GM19395 (cell line): Measurements from ENCODE around the gene XAB2.
"Not testable (repeated sequence)": the region's sequence is repeated elsewhere in the genome, so short reads cannot be mapped to it uniquely, and the experiment has no call there.

Experiments
- ATAC-seq: cut with Tn5 transposase; IDR thresholded peaks from one replicate; pipeline ENCODE4 v1.9.1; 2021; ENCODE audit warnings: mild to moderate bottlenecking, moderate library complexity; ENCODE audit not compliant: unreplicated experiment

Gene XAB2

DNA sequence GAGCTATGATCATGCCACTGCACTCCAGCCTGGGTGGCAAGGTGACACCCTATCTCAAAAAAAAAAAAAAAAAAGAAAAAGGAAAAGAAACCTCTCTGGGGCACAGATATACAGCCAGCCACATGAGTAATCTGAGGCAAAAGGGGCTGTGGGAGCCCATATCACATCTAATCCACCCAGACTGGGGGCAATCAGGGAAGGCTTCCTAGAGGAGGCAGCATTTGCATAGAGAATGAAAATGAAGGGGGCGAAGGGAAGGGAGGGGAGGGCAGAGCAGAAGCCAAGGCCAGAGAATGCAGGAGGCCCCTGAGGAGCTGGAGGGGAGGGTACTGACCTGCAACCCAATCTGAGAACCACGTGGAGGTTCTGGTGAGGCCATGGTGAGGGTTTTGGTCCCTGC is 20.8 kb upstream of the XAB2 start:
- ATAC-seq: no peak

DNA sequence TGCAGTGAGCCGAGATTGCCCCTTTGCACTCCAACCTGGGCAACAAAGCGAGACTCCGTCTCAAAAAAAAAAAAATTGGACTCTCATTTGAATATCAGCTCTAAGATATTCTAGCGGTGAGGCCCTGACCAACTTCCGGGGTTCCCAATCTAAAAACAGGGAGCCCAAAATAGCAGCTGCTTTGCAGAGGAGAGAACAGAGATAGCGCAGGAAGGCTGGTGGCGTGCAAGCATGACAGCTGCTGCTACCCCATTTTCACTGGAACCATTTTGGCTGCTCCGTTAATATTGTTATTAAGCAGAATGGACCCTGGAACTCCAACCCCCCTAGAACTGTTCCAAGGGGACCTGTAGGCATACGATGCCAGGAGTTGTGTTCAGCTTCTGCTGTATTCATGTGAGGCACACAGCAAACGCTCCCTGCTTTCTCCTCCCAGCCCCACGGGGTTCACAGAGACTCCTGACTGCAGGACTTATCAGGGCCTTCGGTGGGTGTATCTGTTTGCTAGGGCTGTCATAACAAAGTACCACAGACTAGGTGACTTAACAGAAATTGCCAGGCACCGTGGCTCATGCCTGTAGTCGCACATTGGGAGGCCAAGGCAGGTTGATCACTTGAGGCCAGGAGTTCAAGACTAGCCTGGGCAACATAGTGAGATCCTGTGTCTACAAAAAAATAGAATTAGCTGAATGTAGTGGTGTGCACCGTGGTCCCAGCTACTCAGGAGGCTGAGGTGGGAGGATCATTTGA is 19.1 kb upstream of the XAB2 start:
- no peak for ATAC-seq

DNA sequence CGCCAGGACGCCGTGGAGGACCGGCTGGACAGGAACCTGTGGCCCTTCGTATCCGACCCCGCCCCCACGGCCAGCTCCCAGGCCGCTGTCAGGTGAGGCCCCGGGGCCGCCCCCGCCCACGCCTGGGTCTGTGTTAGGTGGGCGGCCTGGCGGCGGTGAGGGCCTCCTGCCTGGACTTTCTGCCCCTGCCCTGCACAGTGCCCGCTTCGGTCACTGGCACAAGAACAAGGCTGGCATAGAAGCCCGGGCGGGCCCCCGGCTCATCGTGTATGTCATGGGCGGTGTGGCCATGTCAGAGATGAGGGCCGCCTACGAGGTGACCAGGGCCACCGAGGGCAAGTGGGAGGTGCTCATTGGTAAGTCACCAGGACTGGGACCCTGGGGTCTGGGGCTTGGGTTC is 17.8 kb upstream of the XAB2 start:
- no peak for ATAC-seq

DNA sequence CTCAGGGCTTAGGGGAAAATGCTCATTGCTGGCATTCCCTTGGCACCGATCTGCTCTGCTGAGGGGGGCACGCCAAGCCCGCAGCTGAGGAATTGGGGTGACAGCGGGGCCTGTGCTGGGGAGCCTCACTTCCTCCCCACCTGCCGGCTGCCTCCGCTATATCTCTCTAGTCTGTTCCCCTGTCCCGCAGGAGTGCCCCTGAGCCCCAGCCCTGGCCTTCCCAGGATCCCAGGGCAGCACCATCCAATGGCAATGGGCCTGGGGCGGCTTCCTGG is 17.0 kb upstream of the XAB2 start:
- ATAC-seq: no peak

- ATAC-seq: no peak
These were observed 16.5 kb upstream of the XAB2 start for GRCh38 chr19:7645656-7646425.

GRCh38 chr19:7645163-7645562 is 15.8 kb upstream of the XAB2 start:
- no peak for ATAC-seq

GRCh38 chr19:7644550-7644877 is 15.2 kb upstream of the XAB2 start:
- ATAC-seq: no peak

GRCh38 chr19:7643629-7644549 is 14.5 kb upstream of the XAB2 start:
- ATAC-seq: not testable (repeated sequence)

DNA sequence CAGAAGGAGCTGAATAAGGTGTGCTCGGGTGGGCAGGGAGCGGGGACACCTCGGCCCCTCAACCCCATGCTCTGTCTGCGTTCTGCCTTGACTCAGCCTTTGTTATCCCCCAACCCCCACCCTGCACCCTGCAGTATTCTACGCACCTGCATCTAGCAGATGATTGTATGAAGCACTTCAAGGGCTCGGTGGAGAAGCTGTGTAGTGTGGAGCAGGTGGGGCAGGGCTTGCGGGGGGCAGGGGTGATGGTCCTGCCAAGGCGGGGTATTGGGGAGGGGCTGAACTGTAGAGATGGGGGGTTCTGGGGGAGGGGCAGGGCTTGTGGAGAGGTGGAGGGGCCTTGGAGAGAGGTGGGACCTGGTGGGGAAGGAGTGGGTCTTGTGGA is 13.7 kb upstream of the XAB2 start:
- no peak for ATAC-seq

DNA sequence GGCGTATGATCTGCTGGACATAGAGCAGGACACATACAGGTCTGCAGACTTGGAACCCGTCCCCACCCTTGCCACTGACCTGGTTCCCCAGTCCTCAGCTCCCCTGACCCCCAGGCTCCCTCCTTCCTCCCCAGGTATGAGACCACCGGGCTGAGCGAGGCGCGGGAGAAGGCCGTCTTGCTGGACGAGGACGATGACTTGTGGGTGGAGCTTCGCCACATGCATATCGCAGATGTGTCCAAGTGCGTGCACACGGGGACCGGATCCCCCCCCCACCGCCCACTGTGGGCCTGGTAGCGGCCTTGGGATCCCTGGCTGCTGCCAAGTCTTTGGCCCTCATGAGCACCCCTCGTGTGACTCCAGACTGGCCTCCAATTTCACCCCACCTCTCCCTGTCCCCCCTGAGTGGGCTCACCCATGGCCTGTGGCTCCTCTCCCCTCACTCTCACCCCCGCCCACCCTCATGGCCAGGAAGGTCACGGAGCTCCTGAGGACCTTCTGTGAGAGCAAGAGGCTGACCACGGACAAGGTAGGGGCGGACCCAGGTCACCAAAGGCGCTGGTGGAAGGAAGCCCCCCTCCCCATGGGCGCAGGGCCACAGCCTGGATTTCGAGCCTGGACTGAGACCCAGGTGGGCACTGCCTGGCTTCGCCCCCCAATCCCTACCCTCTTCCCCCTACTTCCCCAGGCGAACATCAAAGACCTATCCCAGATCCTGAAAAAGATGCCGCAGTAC is 13.1 kb upstream of the XAB2 start:
- no peak for ATAC-seq

- no peak for ATAC-seq
These were observed 12.2 kb upstream of the XAB2 start for GRCh38 chr19:7641290-7642276.

GRCh38 chr19:7640803-7641202 is 11.5 kb upstream of the XAB2 start:
- no peak for ATAC-seq

- ATAC-seq: no peak
These were observed 10.6 kb upstream of the XAB2 start for GRCh38 chr19:7639863-7640348.

GRCh38 chr19:7638802-7639465 is 9.6 kb upstream of the XAB2 start:
- ATAC-seq: no peak

- ATAC-seq: no peak
These were observed 8.3 kb upstream of the XAB2 start for GRCh38 chr19:7637374-7638256.

DNA sequence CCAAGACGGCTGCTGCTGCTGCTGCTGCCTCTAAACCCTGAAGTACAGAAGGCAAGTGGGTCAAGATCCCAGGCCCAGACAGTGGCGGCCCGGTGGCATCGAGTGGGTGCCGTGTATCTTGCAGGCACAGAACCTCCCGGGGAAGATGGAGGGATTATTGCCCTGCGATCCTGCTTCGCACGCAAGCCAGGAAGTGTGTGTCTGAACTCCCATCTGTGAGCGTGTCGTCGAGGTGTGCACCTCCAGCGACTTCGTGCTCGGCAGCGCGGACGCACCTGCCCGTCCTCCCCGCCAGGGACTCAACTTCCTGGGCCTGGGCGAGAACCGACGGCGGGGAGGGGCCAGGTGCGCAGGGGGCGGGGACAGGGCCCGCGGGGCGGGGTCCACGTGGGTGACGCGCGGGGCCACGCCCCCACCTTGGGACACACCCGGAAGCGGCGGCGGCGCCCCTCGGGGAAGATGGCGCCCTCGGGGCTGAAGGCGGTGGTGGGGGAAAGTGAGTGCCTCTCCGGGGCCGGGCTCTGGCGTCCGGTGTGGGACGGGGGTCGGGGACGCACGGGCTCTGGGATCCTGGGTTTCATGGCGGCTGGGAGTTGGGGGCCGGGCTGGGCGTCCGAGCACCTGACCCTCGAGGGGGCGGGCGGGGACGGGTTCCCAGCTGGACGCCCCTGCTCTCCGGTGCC is 7.5 kb upstream of the XAB2 start, which contains the start of gene STXBP2:
Gene STXBP2, plus strand, starts transcription at position 420 of the 683 bp plus-strand sequence. Its CDS starts 40 bp downstream, at position 460.
- ATAC-seq: no peak

- ATAC-seq: no peak
These were observed 7.0 kb upstream of the XAB2 start for GRCh38 chr19:7636317-7636690.

GRCh38 chr19:7635670-7636069 is 6.3 kb upstream of the XAB2 start:
- no peak for ATAC-seq
